Right lobe of liver (tissue), 4 donors: ENCODE results near the gene FBXO2.

Source experiments
- CTCF ChIP-seq, 4 donors: fragments of 200-600 bp in 3 of 4; fragments of 450-650 bp in 1 of 4; IDR thresholded peaks; one replicate each; pipeline versions ENCODE4 v1.5.1 to v1.8.0; 2016 to 2022; ENCODE audit warnings: antibody characterized with exemption in 4 of 4, mild to moderate bottlenecking in 2 of 4
- POLR2A ChIP-seq: fragments of 450-650 bp; IDR thresholded peaks from one replicate; pipeline ENCODE4 v1.6.1; 2017; ENCODE audit warnings: antibody characterized with exemption, mild to moderate bottlenecking
- donor health status: DM: no; HTN: no; CAD: no.
- donor health status: DM: no; HTN: no; CAD: no.
- donor health status: DM: no; HTN: yes; CAD: no.

DNA sequence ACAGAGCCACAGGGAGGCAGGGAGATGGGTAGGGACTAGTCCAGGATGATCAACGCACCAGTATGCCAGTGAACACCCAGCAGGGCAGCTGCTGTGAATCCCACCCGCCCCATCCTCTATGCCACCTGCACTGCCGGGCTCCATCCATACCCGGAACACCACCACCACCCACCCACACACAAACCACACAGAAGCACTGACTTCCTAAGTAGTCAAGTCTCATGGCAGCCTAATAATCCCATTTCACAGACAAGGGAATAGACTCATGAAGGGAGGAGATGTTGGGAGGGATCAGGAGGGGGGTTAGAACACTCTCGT lies 43.6 kb upstream of the FBXO2 start:
- TF ChIP-seq CTCF (IDR thresholded peaks at IDR 0.05) (no peak), POLR2A (no peak)
